CD1c-positive myeloid dendritic cell (primary cell): ENCODE data around the gene KANK2.

Source experiments
- DNase-seq: peaks from one replicate; pipeline ENCODE4 v3.0.0-alpha.2; 2016; ENCODE audit errors: extremely low spot score

Gene KANK2

GRCh38 chr19:11197291-11198174, at the start of gene KANK2:
TSS of gene KANK2 (minus strand) at chr19:11197545. CDS start at chr19:11194511, 3,034 bp downstream.
- peak; percentile 78 for DNase-seq

- no peak for DNase-seq
These were observed 49.6 kb upstream of the KANK2 start for GRCh38 chr19:11246941-11247340.

DNA sequence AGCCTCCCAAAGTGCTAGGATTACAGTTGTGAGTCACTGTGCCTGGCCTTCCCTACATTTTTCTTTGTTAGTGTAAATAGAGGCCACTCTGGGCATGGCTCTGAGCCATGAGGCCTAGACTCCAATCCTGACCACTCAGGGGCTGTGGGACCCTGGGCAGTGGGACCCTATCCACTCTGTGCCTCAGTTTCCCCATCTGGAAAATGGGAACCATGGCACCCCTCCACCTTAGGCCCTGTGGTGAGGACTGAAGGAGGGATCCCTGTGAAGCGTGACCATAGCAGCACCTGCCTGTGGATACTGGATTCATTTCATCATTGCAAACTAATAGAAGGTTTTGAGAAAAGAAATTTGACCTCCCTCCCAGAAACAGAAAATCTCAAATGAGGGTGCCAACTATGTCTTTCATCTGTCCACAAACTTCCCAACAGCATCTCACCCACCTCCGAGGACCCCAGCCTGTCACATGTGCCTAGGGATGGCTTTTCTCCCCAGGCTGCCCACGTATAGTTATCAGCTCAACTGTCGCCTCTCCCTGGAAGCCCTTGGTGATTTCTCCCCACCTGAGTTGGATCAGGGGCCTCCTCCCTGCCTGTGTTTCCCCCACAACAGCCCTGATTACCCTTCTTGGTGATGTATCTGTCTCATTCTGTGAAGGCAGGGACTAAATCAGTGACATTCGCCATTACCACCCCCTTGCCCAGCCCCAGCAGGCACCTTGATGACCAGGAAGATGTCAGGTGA, 47.7 kb upstream of the KANK2 start:
- DNase-seq: no peak

DNA sequence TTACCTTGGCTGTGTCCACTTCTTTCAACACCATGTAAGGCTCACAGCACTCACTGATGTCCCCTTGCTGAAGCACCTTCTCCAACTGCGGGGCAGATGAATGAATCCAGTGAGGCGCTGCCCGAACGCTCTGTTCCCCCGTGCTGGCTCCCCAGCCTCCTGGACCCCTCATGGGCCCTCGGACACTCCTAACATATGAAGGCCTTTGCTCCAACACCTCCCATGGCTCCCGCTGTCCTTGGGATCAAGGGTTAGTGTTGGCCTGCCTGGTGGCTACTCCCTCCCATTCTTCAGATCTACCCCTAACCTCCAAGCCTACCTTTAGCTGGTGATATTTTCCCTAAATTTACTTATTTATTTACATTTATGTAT, 46.4 kb upstream of the KANK2 start:
- no peak for DNase-seq

GRCh38 chr19:11242864-11243797, 45.8 kb upstream of the KANK2 start:
- peak; percentile 92 for DNase-seq

DNA sequence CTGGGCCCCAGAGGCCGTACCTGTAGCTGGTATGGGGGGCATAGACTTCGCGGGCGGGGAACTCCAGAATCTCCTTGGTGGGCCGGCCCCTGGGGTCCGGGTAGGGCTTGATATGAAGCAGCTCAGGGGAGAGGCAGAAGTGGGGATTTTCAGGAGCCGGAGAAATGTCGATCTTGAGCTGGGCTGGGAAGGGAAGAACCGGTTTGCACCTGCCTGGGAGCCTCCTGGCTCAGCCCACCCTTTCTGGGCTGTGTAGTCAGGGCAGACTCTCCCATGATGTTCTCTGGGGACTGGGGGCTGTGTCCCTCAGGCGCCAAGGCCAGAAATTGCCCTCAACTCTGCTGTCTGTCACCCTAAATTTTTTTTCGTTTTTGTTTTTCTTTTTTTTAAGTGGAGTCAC, 44.7 kb upstream of the KANK2 start:
- no peak for DNase-seq

DNA sequence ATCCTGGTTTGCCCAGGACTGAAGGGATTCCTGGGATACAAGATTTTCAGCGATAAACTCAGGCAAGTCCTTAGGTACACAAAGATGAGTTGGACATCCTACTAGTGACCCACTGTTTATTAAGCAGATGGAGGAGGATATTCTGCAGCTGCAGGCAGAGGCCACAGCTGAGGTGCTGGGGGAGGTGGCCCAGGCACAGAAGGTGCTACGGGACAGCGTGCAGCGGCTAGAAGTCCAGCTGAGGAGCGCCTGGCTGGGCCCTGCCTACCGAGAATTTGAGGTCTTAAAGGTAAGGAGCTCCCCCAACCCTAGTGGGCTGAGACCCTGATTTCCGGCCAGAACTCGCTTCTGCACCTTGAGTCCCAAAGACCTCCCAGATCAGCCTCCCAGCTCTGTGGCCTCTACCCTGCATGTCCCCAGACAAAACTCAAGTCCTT, 42.7 kb upstream of the KANK2 start:
- DNase-seq: no peak

- DNase-seq: no peak
These were observed 42.1 kb upstream of the KANK2 start, which contains the start of gene ANGPTL8 for GRCh38 chr19:11239377-11240000. TSS of gene ANGPTL8 (plus strand) at chr19:11239619. CDS start at chr19:11239638, 19 bp downstream.

DNA sequence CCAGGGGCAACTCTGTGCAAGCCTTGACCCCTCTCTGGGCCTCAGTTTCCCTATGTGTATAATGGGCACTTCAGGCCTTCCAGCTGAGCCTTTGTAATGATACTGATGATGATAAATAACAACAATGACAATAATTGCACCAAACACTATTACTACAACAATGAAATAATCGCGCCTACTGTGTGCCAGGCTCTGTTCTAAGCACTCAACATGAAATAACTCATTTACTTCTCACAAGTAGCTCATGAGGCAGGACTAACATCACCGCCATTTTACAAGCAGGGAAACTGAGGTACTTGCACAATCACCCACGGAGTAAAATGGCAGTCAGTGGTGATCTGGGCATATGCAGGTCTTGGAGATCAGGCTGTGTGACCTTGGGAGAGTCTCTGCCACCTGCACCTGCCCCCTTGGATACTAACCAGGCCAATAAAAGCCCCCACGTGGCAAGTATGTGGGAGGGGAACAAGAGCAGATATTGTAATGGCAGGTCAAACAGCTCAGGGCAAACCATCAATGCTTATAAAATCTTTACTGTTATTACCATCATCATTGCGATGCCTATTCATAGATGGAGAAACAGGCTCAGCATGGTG, 41.5 kb upstream of the KANK2 start:
- DNase-seq: no peak

GRCh38 chr19:11238041-11238440, 40.7 kb upstream of the KANK2 start:
- no peak for DNase-seq

GRCh38 chr19:11237321-11237720, 40.0 kb upstream of the KANK2 start:
- no peak for DNase-seq

GRCh38 chr19:11236324-11237301, 39.3 kb upstream of the KANK2 start:
- no peak for DNase-seq

DNA sequence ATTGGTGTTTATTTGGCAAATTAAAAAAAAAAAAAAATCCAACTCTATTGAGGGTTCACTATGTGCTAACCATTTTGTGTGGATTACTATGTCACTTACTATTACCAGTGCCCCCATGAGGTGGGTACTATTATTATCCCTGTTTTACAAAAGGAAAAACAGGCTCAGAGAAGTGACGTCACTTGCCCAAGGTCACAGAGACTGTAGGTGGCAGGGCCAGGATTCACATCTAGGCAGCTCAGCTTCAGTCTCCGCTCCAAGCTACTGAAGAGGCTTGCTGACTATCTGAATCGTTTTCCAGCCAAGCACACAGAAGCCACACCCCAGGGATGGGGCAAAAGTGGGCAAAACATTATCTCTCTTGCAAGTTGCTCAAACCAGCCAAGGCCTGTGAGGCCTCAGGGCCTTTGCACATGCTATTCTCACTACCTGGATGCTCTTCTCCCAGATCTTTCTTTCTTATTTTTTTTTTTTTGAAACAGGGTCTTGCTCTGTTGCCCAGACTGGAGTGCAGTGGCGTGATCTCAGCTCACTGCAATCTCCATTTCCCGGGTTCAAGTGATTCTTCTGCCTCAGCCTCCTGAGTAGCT, 37.2 kb upstream of the KANK2 start:
- no peak for DNase-seq

- DNase-seq: no peak
These were observed 35.7 kb upstream of the KANK2 start for GRCh38 chr19:11233073-11233472.

GRCh38 chr19:11232555-11232954, 35.2 kb upstream of the KANK2 start:
- DNase-seq: no peak

DNA sequence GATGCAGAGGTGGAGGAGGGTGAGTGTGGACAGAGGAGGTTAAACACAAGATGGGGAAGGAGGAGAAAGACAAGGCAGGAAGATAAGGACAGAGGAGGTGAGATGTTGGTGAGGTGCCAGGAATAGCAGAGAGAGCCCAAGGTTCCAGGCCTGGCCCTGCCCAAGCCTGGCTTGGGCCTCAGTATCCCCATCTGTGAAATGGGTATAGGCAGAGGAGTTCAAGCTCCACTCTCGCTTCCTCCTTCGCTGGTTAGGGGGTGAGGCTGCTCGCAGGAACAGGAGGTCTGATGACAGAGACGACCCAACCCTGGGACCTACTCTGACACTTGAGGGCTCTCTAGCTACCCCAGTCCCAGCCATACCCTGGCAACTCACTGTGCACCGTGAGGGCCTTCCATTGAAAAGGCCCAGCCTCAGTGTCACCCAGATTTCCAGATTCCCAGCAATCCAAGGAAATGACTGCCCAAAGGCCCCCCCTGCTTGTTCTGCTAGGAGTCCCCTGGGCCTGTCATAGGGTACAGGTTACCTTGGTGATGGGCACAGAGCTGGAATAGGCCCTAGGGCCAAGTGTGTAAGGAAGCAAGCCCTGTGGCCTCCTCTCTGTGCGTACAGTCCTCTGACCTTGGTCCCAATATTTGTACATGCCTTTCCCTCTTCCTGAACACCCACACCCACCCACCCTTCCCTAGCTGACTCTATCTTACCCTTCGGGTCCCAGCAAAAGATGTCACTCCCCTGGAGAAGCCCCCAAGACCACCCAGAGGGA, 33.5 kb upstream of the KANK2 start:
- DNase-seq: no peak

- no peak for DNase-seq
These were observed 30.0 kb upstream of the KANK2 start for GRCh38 chr19:11227195-11227886.

DNA sequence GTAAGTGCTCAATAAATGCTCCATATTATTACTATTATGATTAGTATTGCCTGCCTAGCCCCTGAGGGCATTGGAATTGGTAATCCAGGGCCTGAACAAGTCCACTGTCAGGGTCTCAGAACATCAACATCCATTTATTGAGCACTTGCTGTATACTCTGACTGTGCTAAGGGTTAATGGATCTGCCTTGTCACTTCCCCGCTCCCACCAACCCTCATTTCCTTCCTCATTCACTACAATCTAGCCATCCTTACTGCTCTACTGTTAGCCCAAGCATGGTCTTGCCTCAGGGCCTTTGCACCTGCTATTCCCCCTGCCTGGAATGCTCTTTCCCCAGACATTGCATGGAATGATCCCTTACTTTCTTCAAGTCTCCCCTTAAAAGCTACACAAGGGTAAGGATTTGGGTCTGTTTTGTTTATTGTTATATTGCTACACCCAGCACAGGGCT, 29.4 kb upstream of the KANK2 start:
- no peak for DNase-seq
